GM23248 (cell line): ENCODE measurements around the gene TMEM145. TPM values are rescaled to one million over a fixed set of nuclear protein-coding genes. Genes with fewer than 3 reads are reported as not detected.

ENCODE experiments used
- DNase-seq: peaks from one replicate; pipeline ENCODE4 v3.0.0-alpha.2; 2015
- H2AFZ ChIP-seq: fragments of 200-600 bp; sonication (generic); 2 replicates; pipeline ENCODE4 v1.6.1; 2016; ENCODE audit warnings: antibody characterized with exemption
- H3F3A ChIP-seq: fragments of 200-600 bp; sonication (generic); 2 replicates; pipeline ENCODE4 v1.6.1; 2016; ENCODE audit warnings: mild to moderate bottlenecking, antibody characterized with exemption, mixed run types; ENCODE audit not compliant: insufficient read depth
- H3K27ac ChIP-seq: fragments of 200-600 bp; sonication (generic); 2 replicates; pipeline ENCODE4 v1.5.1; 2016; ENCODE audit warnings: mild to moderate bottlenecking
- H3K27me3 ChIP-seq: fragments of 200-600 bp; sonication (generic); replicated peaks from 2 replicates; pipeline ENCODE4 v1.6.1; 2016; ENCODE audit warnings: mild to moderate bottlenecking; ENCODE audit not compliant: insufficient read depth
- H3K36me3 ChIP-seq: fragments of 200-600 bp; sonication (generic); 2 replicates; pipeline ENCODE4 v1.6.1; 2016; ENCODE audit warnings: low read depth, mild to moderate bottlenecking
- H3K4me1 ChIP-seq: fragments of 200-600 bp; sonication (generic); 2 replicates; pipeline ENCODE4 v1.6.1; 2016; ENCODE audit warnings: mild to moderate bottlenecking; ENCODE audit not compliant: insufficient read depth
- H3K4me2 ChIP-seq: fragments of 200-600 bp; sonication (generic); one replicate; pipeline ENCODE4 v1.6.1; 2016; ENCODE audit warnings: mild to moderate bottlenecking; ENCODE audit not compliant: unreplicated experiment
- H3K4me3 ChIP-seq: fragments of 200-600 bp; sonication (generic); 2 replicates; pipeline ENCODE4 v1.5.1; 2016; ENCODE audit warnings: mild to moderate bottlenecking
- H3K79me2 ChIP-seq: fragments of 200-600 bp; sonication (generic); 2 replicates; pipeline ENCODE4 v1.6.1; 2016; ENCODE audit warnings: mild to moderate bottlenecking; ENCODE audit not compliant: insufficient read depth
- H3K9ac ChIP-seq: fragments of 200-600 bp; sonication (generic); 2 replicates; pipeline ENCODE4 v1.6.1; 2016; ENCODE audit warnings: mild to moderate bottlenecking
- H3K9me2 ChIP-seq: fragments of 200-600 bp; sonication (generic); 2 replicates; pipeline ENCODE4 v1.6.1; 2016; ENCODE audit warnings: mixed run types, mild to moderate bottlenecking, moderate library complexity; ENCODE audit not compliant: insufficient read depth
- H3K9me3 ChIP-seq: fragments of 200-600 bp; sonication (generic); one replicate; pipeline ENCODE4 v1.6.1; 2017; ENCODE audit warnings: low read depth
- H4K20me1 ChIP-seq: fragments of 200-600 bp; sonication (generic); 2 replicates; pipeline ENCODE4 v1.6.0; 2016; ENCODE audit not compliant: insufficient read depth
- EZH2 ChIP-seq: fragments of 200-600 bp; sonication (generic); IDR thresholded peaks from 2 replicates; pipeline ENCODE4 v1.6.1; 2018; ENCODE audit warnings: antibody characterized with exemption, mild to moderate bottlenecking; ENCODE audit not compliant: insufficient read depth, poor library complexity, severe bottlenecking
- EZH2phosphoT487 ChIP-seq: fragments of 200-600 bp; sonication (generic); IDR thresholded peaks from 2 replicates; pipeline ENCODE4 v1.6.1; 2018; ENCODE audit warnings: antibody characterized with exemption, moderate library complexity, mild to moderate bottlenecking, low read depth; ENCODE audit not compliant: insufficient read depth
- WGBS, 2 experiments: methylation state at CpG; one replicate each; pipeline ENCODE4 v1.1.6; 2015 to 2017; ENCODE audit warnings: low lambda C conversion rate in 2 of 2, low coverage in 1 of 2; ENCODE audit errors: missing lambda C conversion rate in 2 of 2; 5-methylcytosine and 5-hydroxymethylcytosine counted together
- in situ Hi-C: fragments of 300-500 bp; cut with MboI; formaldehyde crosslinking; loops from 2 replicates; pipeline ENCODE4 v1.15.0; 2020
- polyA plus RNA-seq: library from polyadenylated mRNA; unstranded; fragments of >200 nt; fragmentation: Nextera tagmentation; extraction: Ambion mirVana; gene quantifications from 2 replicates; pipeline ENCODE4 v1.2.1, GENCODE V29; 2016
- total RNA-seq: library from RNA; depleted of rRNA; stranded (reverse); fragments of >200 nt; shearing (Covaris generic); gene quantifications from 2 replicates; pipeline ENCODE4 v1.2.3, GENCODE V29; 2014

Gene TMEM145
- total and polyA plus RNA-seq, 2 experiments from 2014 or later, result not detected

DNA sequence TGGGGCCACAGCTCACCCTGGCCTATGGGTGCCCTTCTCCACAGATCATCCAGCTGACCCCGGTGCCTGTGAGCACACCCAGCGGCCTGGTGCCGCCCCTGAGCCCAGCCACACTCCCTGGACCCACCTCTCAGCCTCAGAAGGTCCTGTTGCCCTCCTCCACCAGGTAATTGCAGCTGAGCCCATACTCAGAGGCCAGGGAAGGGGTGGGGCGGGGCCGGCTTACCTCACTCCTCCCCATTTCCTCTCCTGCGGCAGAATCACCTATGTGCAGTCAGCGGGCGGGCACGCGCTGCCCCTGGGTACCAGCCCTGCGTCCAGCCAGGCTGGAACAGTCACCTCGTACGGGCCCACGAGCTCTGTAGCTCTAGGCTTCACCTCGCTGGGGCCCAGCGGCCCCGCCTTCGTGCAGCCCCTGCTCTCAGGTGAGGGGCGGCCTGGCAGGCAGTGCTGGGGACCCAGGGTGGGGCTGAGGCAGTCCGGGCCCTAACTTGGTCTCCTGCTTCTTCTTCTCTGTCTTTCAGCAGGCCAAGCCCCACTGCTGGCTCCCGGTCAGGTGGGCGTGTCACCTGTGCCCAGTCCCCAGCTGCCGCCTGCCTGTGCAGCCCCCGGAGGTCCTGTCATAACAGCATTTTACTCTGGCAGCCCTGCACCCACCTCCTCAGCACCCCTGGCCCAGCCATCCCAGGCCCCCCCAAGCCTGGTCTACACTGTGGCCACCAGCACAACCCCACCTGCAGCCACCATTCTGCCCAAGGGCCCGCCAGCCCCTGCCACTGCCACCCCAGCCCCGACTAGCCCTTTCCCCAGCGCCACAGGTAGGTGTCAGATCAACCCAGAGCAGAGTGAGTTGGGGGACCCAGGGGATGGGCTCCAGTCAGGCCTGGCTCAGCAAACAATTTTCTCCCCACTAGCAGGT lies 20.8 kb upstream of the TMEM145 start:
- H3F3A ChIP-seq, result no peaks in the 10 kb centered on the region
- H3K4me2 ChIP-seq, result no peak overlapping the region
- H4K20me1 ChIP-seq, result no peaks in the 10 kb centered on the region
- peaks cover 11% of the 10 kb centered on the region; the same call in 1 of the 2 replicates for H3K79me2 ChIP-seq
- no peak overlapping the region for H3K4me3 ChIP-seq
- no peak overlapping the region for H2AFZ ChIP-seq
- H3K4me1 ChIP-seq, result no peaks in the 10 kb centered on the region
- no peak for TF ChIP-seq EZH2phosphoT487
- no peak for TF ChIP-seq EZH2
- 93% methylated on average over 26 to 27 of the region's 27 CpGs for WGBS, 2 experiments
- H3K36me3 ChIP-seq, result peaks cover 8% of the 10 kb centered on the region; the same call in 1 of the 2 replicates
- H3K9ac ChIP-seq, result no peak overlapping the region
- no peak for DNase-seq
- no peaks in the 10 kb centered on the region for H3K9me3 ChIP-seq
- H3K27me3 ChIP-seq, result no peaks in the 10 kb centered on the region
- in situ Hi-C loops, result no loop called here
- H3K9me2 ChIP-seq, result no peaks in the 10 kb centered on the region
- H3K27ac ChIP-seq, result no peak overlapping the region

DNA sequence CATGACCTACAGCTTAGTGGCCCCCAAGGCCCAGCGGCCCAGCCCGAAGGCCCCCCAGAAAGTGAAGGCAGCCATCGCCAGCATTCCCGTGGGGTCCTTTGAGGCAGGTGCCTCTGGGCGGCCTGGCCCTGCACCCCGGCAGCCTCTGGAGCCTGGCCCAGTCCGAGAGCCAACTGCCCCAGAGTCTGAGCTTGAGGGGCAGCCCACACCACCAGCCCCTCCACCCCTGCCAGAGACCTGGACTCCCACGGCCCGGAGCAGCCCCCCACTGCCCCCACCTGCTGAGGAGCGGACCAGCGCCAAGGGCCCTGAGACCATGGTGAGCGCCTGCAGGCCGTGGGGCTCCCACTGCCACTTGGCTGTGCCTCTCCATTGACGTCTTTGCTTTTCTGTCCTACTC lies 20.1 kb upstream of the TMEM145 start:
- Histone ChIP-seq H3K27me3 (no peaks in the 10 kb centered on the region), H3K27ac (no peak overlapping the region), H4K20me1 (no peaks in the 10 kb centered on the region), H3K9ac (no peak overlapping the region), H3K4me2 (no peak overlapping the region), H2AFZ (no peak overlapping the region), H3K9me3 (no peaks in the 10 kb centered on the region), H3F3A (no peaks in the 10 kb centered on the region), H3K79me2 (peaks cover 5% of the 10 kb centered on the region; the same call in 1 of the 2 replicates), H3K4me3 (no peak overlapping the region), H3K4me1 (no peaks in the 10 kb centered on the region), H3K9me2 (no peaks in the 10 kb centered on the region), H3K36me3 (peaks cover 8% of the 10 kb centered on the region; the same call in 1 of the 2 replicates)
- 90 to 93% methylated on average over 12 to 14 of the region's 14 CpGs for WGBS, 2 experiments
- TF ChIP-seq EZH2phosphoT487, result no peak
- in situ Hi-C loops, result no loop called here
- no peak for DNase-seq

- in situ Hi-C loops, result no loop called here
Measured at GRCh38 chr19:42293540-42293939, 19.6 kb upstream of the TMEM145 start.

GRCh38 chr19:42293948-42294347 lies 19.2 kb upstream of the TMEM145 start:
- Histone ChIP-seq H3K4me1 (no peaks in the 10 kb centered on the region), H3K4me3 (no peak overlapping the region), H3K4me2 (no peak overlapping the region), H3K9me2 (no peaks in the 10 kb centered on the region), H3K9me3 (no peaks in the 10 kb centered on the region), H3K79me2 (no peaks in the 10 kb centered on the region), H3K27ac (no peak overlapping the region), H2AFZ (no peak overlapping the region), H3K36me3 (peaks cover 8% of the 10 kb centered on the region; the same call in 1 of the 2 replicates), H3K27me3 (no peaks in the 10 kb centered on the region), H3K9ac (no peak overlapping the region), H3F3A (no peaks in the 10 kb centered on the region), H4K20me1 (no peaks in the 10 kb centered on the region)
- DNase-seq, result no peak
- in situ Hi-C loops, result no loop called here
- WGBS, 2 experiments, result 91 to 97% methylated on average over 10 to 15 of the region's 15 CpGs
- TF ChIP-seq EZH2 (no peak), EZH2phosphoT487 (no peak)

More at GRCh38 chr19:42293540-42293939, 19.6 kb upstream of the TMEM145 start:
- no peak overlapping the region for H2AFZ ChIP-seq
- H3K27ac ChIP-seq, result no peak overlapping the region
- H3F3A ChIP-seq, result no peaks in the 10 kb centered on the region
- no peak for DNase-seq
- 70 to 75% methylated on average over 13 to 17 of the region's 17 CpGs for WGBS, 2 experiments
- H3K79me2 ChIP-seq, result no peaks in the 10 kb centered on the region
- TF ChIP-seq EZH2phosphoT487 (no peak), EZH2 (no peak)
- peaks cover 8% of the 10 kb centered on the region; the same call in 1 of the 2 replicates for H3K36me3 ChIP-seq
- H3K4me1 ChIP-seq, result no peaks in the 10 kb centered on the region
- H3K27me3 ChIP-seq, result no peaks in the 10 kb centered on the region
- no peaks in the 10 kb centered on the region for H4K20me1 ChIP-seq
- H3K4me3 ChIP-seq, result no peak overlapping the region
- no peaks in the 10 kb centered on the region for H3K9me2 ChIP-seq
- no peak overlapping the region for H3K4me2 ChIP-seq
- H3K9me3 ChIP-seq, result no peaks in the 10 kb centered on the region
- H3K9ac ChIP-seq, result no peak overlapping the region
